Measurements from ENCODE around the gene NLK. TPM values are rescaled to one million over a fixed set of nuclear protein-coding genes. Genes with fewer than 3 reads are reported as not detected.
A peak's percentile ranks its signal among the peaks of the same experiment; 100 is the strongest.

The NLK gene
- total RNA-seq, 1 experiment from 2014 or later, result 14.6 TPM

DNA sequence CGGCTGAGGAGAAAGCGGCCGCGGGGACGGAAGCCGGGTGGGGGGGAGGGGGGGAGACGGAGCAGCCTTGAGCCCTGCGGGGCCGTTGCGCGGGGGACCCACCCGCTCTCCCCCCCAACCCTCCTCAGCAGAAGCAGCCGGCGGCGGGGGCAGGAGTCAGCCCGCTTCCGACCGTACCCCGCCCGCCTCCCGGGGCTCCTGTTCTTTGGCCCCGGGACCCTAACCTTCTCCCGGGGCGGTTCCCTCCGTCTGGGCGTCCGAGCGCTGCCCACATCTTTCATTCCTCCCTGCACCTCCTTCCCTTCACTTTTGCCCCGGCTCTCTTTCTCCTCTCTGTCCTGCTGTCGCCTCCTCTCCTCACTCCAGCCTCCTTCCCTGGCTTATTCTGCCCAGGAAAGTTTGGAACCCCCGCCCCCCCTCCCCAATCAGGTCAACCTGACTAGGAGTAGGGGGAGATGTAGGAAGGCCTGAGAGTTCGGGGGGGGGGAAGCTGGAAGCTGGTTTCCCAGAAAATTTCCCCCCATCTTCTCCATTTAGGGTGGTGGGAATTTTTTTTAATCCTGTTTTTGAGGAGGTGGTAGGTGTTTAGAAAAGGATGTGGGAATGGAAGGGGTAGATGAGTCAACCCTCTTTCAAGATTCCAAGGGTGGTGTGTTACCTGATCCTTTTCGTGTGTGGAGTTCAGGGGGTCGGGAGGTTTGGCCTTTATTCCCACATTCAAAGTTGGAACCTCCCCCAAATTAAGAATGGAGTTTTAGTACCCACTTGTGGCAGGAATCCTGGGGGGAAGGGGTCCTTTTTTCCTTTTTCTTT, 427 bp upstream of the NLK start:
- ChIA-PET CTCF (interaction anchor here (0.6 to 0.7 kb wide), 2 partner anchors 281 to 834 kb away, joined by 3 to 4 read pairs; no protein-coding TSS in a partner anchor), POLR2A (interaction anchor here (0.7 to 2.0 kb wide), 16 partner anchors 8 to 660 kb away, joined by 3 to 23 read pairs (median 3); partner anchors contain the start of gene TNFAIP1)
- DNase-seq (ENCODE audit: unreplicated experiment), result no peak
- Mint-ChIP-seq H3K4me1 (ENCODE audit: insufficient read depth, unreplicated experiment) (peaks cover 52% of the 10 kb centered on the region), H3K27me3 (ENCODE audit: insufficient read depth, unreplicated experiment) (no peaks in the 10 kb centered on the region), H3K4me3 (ENCODE audit: unreplicated experiment) (peak overlapping the region; percentile 91), H3K36me3 (ENCODE audit: insufficient read depth, unreplicated experiment) (peaks cover 7% of the 10 kb centered on the region), H3K27ac (ENCODE audit: low read depth, unreplicated experiment) (peak overlapping the region; percentile 81), H3K9me3 (ENCODE audit: unreplicated experiment) (peaks cover 6% of the 10 kb centered on the region)
- intact Hi-C loops (cut with micrococcal nuclease), result loop anchor here (2.0 kb wide), 1 partner anchor 149 kb away; the partner anchor contains the start of gene LYRM9
- BruUV-seq (replicated peaks), result no TSS peak
- no peak for TF ChIP-seq CTCF (IDR thresholded peaks at IDR 0.05; ENCODE audit: unreplicated experiment)

DNA sequence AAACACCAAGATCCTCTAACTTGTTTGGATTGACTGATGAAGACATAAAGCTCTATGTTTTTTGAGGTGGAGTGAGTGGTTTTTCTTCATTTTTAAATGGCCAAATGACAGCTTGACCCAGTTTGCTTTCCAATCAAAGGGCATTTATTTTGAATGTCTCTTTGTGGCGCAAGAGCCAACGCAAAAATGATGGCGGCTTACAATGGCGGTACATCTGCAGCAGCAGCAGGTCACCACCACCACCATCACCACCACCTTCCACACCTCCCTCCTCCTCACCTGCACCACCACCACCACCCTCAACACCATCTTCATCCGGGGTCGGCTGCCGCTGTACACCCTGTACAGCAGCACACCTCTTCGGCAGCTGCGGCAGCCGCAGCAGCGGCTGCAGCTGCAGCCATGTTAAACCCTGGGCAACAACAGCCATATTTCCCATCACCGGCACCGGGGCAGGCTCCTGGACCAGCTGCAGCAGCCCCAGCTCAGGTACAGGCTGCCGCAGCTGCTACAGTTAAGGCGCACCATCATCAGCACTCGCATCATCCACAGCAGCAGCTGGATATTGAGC, 329 bp downstream of the NLK start:
- Mint-ChIP-seq H3K4me3 (ENCODE audit: unreplicated experiment) (peak overlapping the region; percentile 91), H3K27me3 (ENCODE audit: insufficient read depth, unreplicated experiment) (no peaks in the 10 kb centered on the region), H3K9me3 (ENCODE audit: unreplicated experiment) (peaks cover 6% of the 10 kb centered on the region), H3K27ac (ENCODE audit: low read depth, unreplicated experiment) (peak overlapping the region; percentile 81), H3K36me3 (ENCODE audit: insufficient read depth, unreplicated experiment) (peaks cover 7% of the 10 kb centered on the region), H3K4me1 (ENCODE audit: insufficient read depth, unreplicated experiment) (peaks cover 52% of the 10 kb centered on the region)
- TF ChIP-seq CTCF (IDR thresholded peaks at IDR 0.05; ENCODE audit: unreplicated experiment), result no peak
- ChIA-PET CTCF (interaction anchor here (0.6 to 0.7 kb wide), 2 partner anchors 282 to 835 kb away, joined by 3 to 4 read pairs; no protein-coding TSS in a partner anchor), POLR2A (interaction anchor here (0.8 to 1.0 kb wide), 4 partner anchors 13 to 661 kb away, joined by 3 to 4 read pairs (median 3); no protein-coding TSS in a partner anchor)
- DNase-seq (ENCODE audit: unreplicated experiment), result no peak
- TSS peak; percentile 33 for BruUV-seq (replicated peaks)
- intact Hi-C loops (cut with micrococcal nuclease), result no loop called here

DNA sequence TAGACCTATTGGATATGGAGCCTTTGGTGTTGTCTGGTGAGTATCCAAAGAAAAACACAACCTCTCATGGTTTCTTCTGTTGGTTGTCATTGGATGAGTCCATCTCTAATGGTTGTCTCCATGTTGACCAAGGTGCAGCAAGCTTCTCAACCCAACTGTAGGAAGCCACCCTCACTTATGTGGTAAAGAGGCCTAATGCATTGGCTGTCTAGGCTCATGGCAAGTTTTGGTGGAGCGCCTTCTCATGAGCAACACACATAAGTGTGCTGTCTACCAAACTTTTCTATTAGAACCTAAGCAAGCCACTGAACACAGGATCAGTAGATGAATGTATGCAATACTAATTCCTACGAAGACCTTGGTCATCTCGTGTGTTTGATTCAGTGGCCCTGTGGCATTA, 819 bp downstream of the NLK start:
- BruUV-seq (replicated peaks), result no TSS peak
- Mint-ChIP-seq H3K9me3 (ENCODE audit: unreplicated experiment) (peaks cover 6% of the 10 kb centered on the region), H3K4me1 (ENCODE audit: insufficient read depth, unreplicated experiment) (peaks cover 52% of the 10 kb centered on the region), H3K27me3 (ENCODE audit: insufficient read depth, unreplicated experiment) (no peaks in the 10 kb centered on the region), H3K27ac (ENCODE audit: low read depth, unreplicated experiment) (peak overlapping the region; percentile 81), H3K4me3 (ENCODE audit: unreplicated experiment) (peak overlapping the region; percentile 91), H3K36me3 (ENCODE audit: insufficient read depth, unreplicated experiment) (peaks cover 7% of the 10 kb centered on the region)
- DNase-seq (ENCODE audit: unreplicated experiment), result no peak
- intact Hi-C loops (cut with micrococcal nuclease), result no loop called here
- POLR2A ChIA-PET, result interaction anchor here (0.8 kb wide), 1 partner anchor 662 kb away, joined by 3 read pairs; no protein-coding TSS in a partner anchor
- CTCF ChIA-PET, result interaction anchor here (0.7 kb wide), 1 partner anchor 444 kb away, joined by 5 read pairs; no protein-coding TSS in a partner anchor
- no peak for TF ChIP-seq CTCF (IDR thresholded peaks at IDR 0.05; ENCODE audit: unreplicated experiment)

- POLR2A ChIA-PET, result interaction anchor here (0.6 to 0.9 kb wide), 3 partner anchors 10 to 27 kb away, joined by 3 to 4 read pairs (median 4); no protein-coding TSS in a partner anchor
- H3K27ac Mint-ChIP-seq (ENCODE audit: low read depth, unreplicated experiment), result no peak overlapping the region
- H3K27me3 Mint-ChIP-seq (ENCODE audit: insufficient read depth, unreplicated experiment), result no peaks in the 10 kb centered on the region
- TF ChIP-seq CTCF (IDR thresholded peaks at IDR 0.05; ENCODE audit: unreplicated experiment), result no peak
- H3K4me1 Mint-ChIP-seq (ENCODE audit: insufficient read depth, unreplicated experiment), result peaks cover 51% of the 10 kb centered on the region
- H3K9me3 Mint-ChIP-seq (ENCODE audit: unreplicated experiment), result peaks cover 6% of the 10 kb centered on the region
- CTCF ChIA-PET, result interaction anchor here (0.7 kb wide), 1 partner anchor 443 kb away, joined by 5 read pairs; no protein-coding TSS in a partner anchor
- DNase-seq (ENCODE audit: unreplicated experiment), result no peak
- peaks cover 7% of the 10 kb centered on the region for H3K36me3 Mint-ChIP-seq (ENCODE audit: insufficient read depth, unreplicated experiment)
- H3K4me3 Mint-ChIP-seq (ENCODE audit: unreplicated experiment), result peak overlapping the region; percentile 91
- intact Hi-C loops (cut with micrococcal nuclease), result no loop called here
- no TSS peak for BruUV-seq (replicated peaks)
These were observed 1.3 kb downstream of the NLK start for GRCh38 chr17:28043741-28044140.

Data from MCF 10A (cell line).